ENCODE results near the gene GTF2IRD1. TPM values are rescaled to one million over a fixed set of nuclear protein-coding genes. Genes with fewer than 3 reads are reported as not detected.
"Not testable (repeated sequence)": the region's sequence is repeated elsewhere in the genome, so short reads cannot be mapped to it uniquely, and the experiment has no call there.

Gene GTF2IRD1
- total RNA-seq, 1 experiment from 2014 or later: 53.6 TPM

DNA sequence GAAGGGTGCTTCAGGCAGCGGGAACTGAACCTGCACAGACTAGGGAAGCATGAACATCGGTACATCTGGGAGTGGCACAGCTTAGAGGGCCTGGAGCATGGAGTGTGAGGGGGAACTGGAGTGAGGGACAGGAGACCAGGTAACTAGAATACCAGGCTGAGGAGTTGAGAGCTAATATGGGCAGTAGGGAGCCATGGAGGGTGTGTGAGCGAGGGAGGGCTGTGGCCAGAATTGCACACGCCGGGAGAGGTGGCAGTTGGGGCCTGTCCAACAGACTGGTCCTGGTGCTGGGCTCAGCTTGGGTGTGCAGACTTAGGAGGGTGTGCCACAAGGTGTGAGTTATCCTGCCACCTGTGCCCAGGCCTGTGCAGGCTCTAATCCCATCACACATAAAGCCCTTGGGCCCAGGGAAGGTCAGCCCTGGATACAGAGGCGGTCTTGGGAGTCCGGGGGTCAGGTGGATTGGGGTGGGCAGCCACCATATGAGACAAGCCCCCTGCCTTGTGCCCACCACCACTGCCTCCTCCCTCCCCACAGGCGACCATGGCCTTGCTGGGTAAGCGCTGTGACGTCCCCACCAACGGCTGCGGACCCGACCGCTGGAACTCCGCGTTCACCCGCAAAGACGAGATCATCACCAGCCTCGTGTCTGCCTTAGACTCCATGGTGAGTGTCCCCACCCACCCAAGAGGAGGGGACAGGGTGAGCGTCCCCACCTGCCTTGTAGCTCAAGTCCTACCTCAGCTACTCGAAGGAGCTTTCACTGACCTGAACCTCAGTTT lies 54.0 kb downstream of the GTF2IRD1 start:
- H3K27ac Mint-ChIP-seq (ENCODE audit: unreplicated experiment): no peak overlapping the region
- H3K27me3 ChIP-seq (replicated peaks; ENCODE audit: control insufficient read depth, insufficient read depth, low read length): no peaks in the 10 kb centered on the region

DNA sequence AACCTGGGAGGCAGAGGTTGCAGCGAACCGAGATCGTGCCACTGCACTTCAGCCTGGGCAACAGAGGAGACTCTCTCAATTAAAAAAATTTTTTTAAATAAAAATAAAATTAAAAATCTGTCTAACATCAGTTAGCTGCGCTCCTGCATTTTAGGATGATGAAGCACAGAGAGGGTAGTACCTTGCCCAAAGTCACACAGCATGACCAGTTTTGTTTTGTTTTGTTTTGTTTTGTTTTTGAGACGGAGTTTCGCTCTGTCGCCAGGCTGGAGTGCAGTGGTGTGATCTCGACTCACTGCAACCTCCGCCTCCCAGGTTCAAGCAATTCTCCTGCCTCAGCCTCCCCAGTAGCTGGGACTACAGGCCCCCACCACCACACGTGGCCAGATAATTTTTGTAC lies 55.7 kb downstream of the GTF2IRD1 start:
- H3K9me3 ChIP-seq; BruUV-seq (replicated peaks); H3K4me1 Mint-ChIP-seq (ENCODE audit: low read depth, unreplicated experiment); intact Hi-C loops (cut with micrococcal nuclease; ENCODE audit: unreplicated experiment); H3K9me3 Mint-ChIP-seq (ENCODE audit: unreplicated experiment); H3K36me3 ChIP-seq (ENCODE audit: control insufficient read depth, insufficient read depth, low read length); POLR2A ChIA-PET; H3K27me3 Mint-ChIP-seq (ENCODE audit: insufficient read depth, unreplicated experiment); CTCF ChIA-PET; H3K4me3 Mint-ChIP-seq (ENCODE audit: unreplicated experiment); DNase-seq; H3K4me1 ChIP-seq; H3K4me3 ChIP-seq (ENCODE audit: low read depth, low read length); H3K27me3 ChIP-seq (replicated peaks; ENCODE audit: control insufficient read depth, insufficient read depth, low read length); H3K27ac Mint-ChIP-seq (ENCODE audit: unreplicated experiment): not testable (repeated sequence)
- H3K36me3 Mint-ChIP-seq (ENCODE audit: insufficient read depth, unreplicated experiment): peaks cover 39% of the 10 kb centered on the region

More for the DNA sequence above, 54.0 kb downstream of the GTF2IRD1 start:
- no peak for DNase-seq
- Mint-ChIP-seq H3K9me3 (ENCODE audit: unreplicated experiment) (no peaks in the 10 kb centered on the region), H3K4me3 (ENCODE audit: unreplicated experiment) (no peak overlapping the region), H3K4me1 (ENCODE audit: low read depth, unreplicated experiment) (no peaks in the 10 kb centered on the region), H3K27me3 (ENCODE audit: insufficient read depth, unreplicated experiment) (no peaks in the 10 kb centered on the region), H3K36me3 (ENCODE audit: insufficient read depth, unreplicated experiment) (peaks cover 40% of the 10 kb centered on the region)
- POLR2A ChIA-PET: no interaction called here
- CTCF ChIA-PET: no interaction called here
- no TSS peak for BruUV-seq (replicated peaks)
- Histone ChIP-seq H3K4me1 (no peaks in the 10 kb centered on the region), H3K4me3 (ENCODE audit: low read depth, low read length) (no peak overlapping the region), H3K36me3 (ENCODE audit: control insufficient read depth, insufficient read depth, low read length) (peaks cover 1% of the 10 kb centered on the region; the same call in 1 of the 2 replicates), H3K9me3 (no peaks in the 10 kb centered on the region)
- intact Hi-C loops (cut with micrococcal nuclease; ENCODE audit: unreplicated experiment): no loop called here
- TF ChIP-seq, protein P1, sequence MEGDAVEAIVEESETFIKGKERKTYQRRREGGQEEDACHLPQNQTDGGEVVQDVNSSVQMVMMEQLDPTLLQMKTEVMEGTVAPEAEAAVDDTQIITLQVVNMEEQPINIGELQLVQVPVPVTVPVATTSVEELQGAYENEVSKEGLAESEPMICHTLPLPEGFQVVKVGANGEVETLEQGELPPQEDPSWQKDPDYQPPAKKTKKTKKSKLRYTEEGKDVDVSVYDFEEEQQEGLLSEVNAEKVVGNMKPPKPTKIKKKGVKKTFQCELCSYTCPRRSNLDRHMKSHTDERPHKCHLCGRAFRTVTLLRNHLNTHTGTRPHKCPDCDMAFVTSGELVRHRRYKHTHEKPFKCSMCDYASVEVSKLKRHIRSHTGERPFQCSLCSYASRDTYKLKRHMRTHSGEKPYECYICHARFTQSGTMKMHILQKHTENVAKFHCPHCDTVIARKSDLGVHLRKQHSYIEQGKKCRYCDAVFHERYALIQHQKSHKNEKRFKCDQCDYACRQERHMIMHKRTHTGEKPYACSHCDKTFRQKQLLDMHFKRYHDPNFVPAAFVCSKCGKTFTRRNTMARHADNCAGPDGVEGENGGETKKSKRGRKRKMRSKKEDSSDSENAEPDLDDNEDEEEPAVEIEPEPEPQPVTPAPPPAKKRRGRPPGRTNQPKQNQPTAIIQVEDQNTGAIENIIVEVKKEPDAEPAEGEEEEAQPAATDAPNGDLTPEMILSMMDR (IDR thresholded peaks at IDR 0.05; ENCODE audit: insufficient read depth in 1 of 2, low read depth in 1 of 2, low read length in 1 of 2, severe bottlenecking in 1 of 2, unreplicated experiment in 1 of 2): no peak

DNA sequence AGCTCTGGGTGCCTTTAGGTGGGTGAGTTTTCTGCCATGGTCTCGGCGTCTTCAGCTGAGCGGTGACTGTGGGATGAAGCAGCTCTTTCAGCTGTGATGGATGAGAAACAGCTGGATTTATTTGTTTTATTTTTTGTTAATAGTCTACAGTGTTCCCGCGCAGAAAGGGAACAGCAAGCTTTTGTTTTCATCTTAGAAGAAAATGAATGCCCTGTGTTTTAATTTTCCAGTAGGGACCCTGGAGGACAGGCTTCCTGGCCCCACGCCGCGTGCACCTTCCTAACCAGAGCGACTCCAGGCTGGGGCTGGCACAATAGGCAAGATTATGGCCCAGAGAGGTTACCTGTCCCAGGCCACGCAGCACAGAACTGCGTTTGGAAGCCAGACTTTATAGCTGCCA lies 57.6 kb downstream of the GTF2IRD1 start:
- no peak overlapping the region for H3K4me3 Mint-ChIP-seq (ENCODE audit: unreplicated experiment)
- no peak overlapping the region for H3K27ac Mint-ChIP-seq (ENCODE audit: unreplicated experiment)
- H3K36me3 Mint-ChIP-seq (ENCODE audit: insufficient read depth, unreplicated experiment): peaks cover 39% of the 10 kb centered on the region
- intact Hi-C loops (cut with micrococcal nuclease; ENCODE audit: unreplicated experiment): no loop called here
- no peak overlapping the region for H3K4me3 ChIP-seq (ENCODE audit: low read depth, low read length)
- H3K27me3 ChIP-seq (replicated peaks; ENCODE audit: control insufficient read depth, insufficient read depth, low read length): no peaks in the 10 kb centered on the region
- TF ChIP-seq, protein P1 (IDR thresholded peaks at IDR 0.05; ENCODE audit: insufficient read depth in 1 of 2, low read depth in 1 of 2, low read length in 1 of 2, severe bottlenecking in 1 of 2, unreplicated experiment in 1 of 2): no peak
- H3K4me1 Mint-ChIP-seq (ENCODE audit: low read depth, unreplicated experiment): no peaks in the 10 kb centered on the region
- DNase-seq: no peak
- POLR2A ChIA-PET: no interaction called here
- no peaks in the 10 kb centered on the region for H3K9me3 Mint-ChIP-seq (ENCODE audit: unreplicated experiment)
- CTCF ChIA-PET: no interaction called here
- peaks cover 3% of the 10 kb centered on the region; the same call in 1 of the 2 replicates for H3K36me3 ChIP-seq (ENCODE audit: control insufficient read depth, insufficient read depth, low read length)
- BruUV-seq (replicated peaks): no TSS peak
- H3K27me3 Mint-ChIP-seq (ENCODE audit: insufficient read depth, unreplicated experiment): no peaks in the 10 kb centered on the region
- no peaks in the 10 kb centered on the region for H3K4me1 ChIP-seq
- H3K9me3 ChIP-seq: no peaks in the 10 kb centered on the region
